Panc1 (cell line): Measurements from ENCODE around the gene TREML2. TPM values are rescaled to one million over a fixed set of nuclear protein-coding genes. Genes with fewer than 3 reads are reported as not detected.

Experiments used
- ATAC-seq: fragments of 200-7000 bp; cut with Tn5 transposase; 2 replicates; pipeline ENCODE4 v1.9.1; 2020; ENCODE audit warnings: mild to moderate bottlenecking, moderate library complexity
- BruUV-seq: library from RNA; stranded (reverse); fragments of 400-500 nt; replicated peaks from 2 replicates; lab custom pipeline; 2021; lab: Mats Ljungman, UMichigan
- CTCF ChIA-PET: fragments of 300-600 bp; sonication (Branson Sonifier 250); formaldehyde crosslinking; loops from one replicate; lab custom pipeline; 2022; ENCODE audit warnings: antibody characterized with exemption; lab: Charles Lee
- POLR2A ChIA-PET: fragments of 300-600 bp; sonication (Branson Sonifier 250); formaldehyde crosslinking; loops from one replicate; lab custom pipeline; 2022; ENCODE audit warnings: antibody characterized with exemption; lab: Charles Lee
- DNase-seq: peaks from one replicate; pipeline ENCODE4 v3.0.0-alpha.2; 2010; ENCODE audit warnings: low read depth, low spot score
- H3K27ac ChIP-seq: 2 replicates; pipeline ENCODE4 v1.5.1; 2011; ENCODE audit warnings: mild to moderate bottlenecking, low read length, inconsistent platforms
- H3K27me3 ChIP-seq: fragments of 200-500 bp; sonication (Bioruptor generic); 2 replicates; pipeline ENCODE4 v1.6.0; 2014; ENCODE audit warnings: low read length, inconsistent platforms; ENCODE audit not compliant: control insufficient read depth, insufficient read depth
- H3K36me3 ChIP-seq: fragments of 200-500 bp; sonication (Bioruptor generic); 2 replicates; pipeline ENCODE4 v1.5.1; 2014; ENCODE audit warnings: inconsistent platforms, mild to moderate bottlenecking, low read length, moderate library complexity; ENCODE audit not compliant: control insufficient read depth, insufficient read depth
- H3K4me1 ChIP-seq: 2 replicates; pipeline ENCODE4 v1.5.1; 2011; ENCODE audit warnings: inconsistent platforms, mild to moderate bottlenecking, low read length, moderate library complexity; ENCODE audit not compliant: control insufficient read depth, insufficient read depth
- H3K4me3 ChIP-seq, 2 experiments: 2 replicates each; pipeline ENCODE4 v1.5.1; 2011 to 2012; ENCODE audit warnings: low read depth in 2 of 2, low read length in 2 of 2, mild to moderate bottlenecking in 2 of 2, inconsistent platforms in 1 of 2, moderate library complexity in 1 of 2
- H3K9me3 ChIP-seq: fragments of 200-500 bp; sonication (Bioruptor generic); 2 replicates; pipeline ENCODE4 v1.5.1; 2014; ENCODE audit warnings: low read depth, mild to moderate bottlenecking, inconsistent platforms, low read length, moderate library complexity; ENCODE audit not compliant: control insufficient read depth, insufficient read depth
- POLR2AphosphoS5 ChIP-seq: IDR thresholded peaks from 2 replicates; pipeline ENCODE4 v1.6.1; 2012; ENCODE audit warnings: mild to moderate bottlenecking, low read depth, low read length, moderate library complexity
- SIN3A ChIP-seq: IDR thresholded peaks from 2 replicates; pipeline ENCODE4 v1.6.1; 2012; ENCODE audit warnings: low read depth, mild to moderate bottlenecking, low read length, moderate library complexity, borderline replicate concordance; ENCODE audit not compliant: insufficient read depth
- TCF7L2 ChIP-seq: IDR thresholded peaks from 2 replicates; pipeline ENCODE4 v1.6.1; 2011; ENCODE audit warnings: mild to moderate bottlenecking, low read depth, low read length, inconsistent platforms
- in situ Hi-C: cut with HindIII; loops from 2 replicates; pipeline ENCODE4 v1.10.0; 2016; ENCODE audit warnings: low sequenced_read_pairs, low pct_unique_long_range_greater_than_20kb
- intact Hi-C: fragments of 100-400 bp; cut with micrococcal nuclease; formaldehyde crosslinking; loops from one replicate; pipeline ENCODE4 v1.10.0; 2022; ENCODE audit not compliant: unreplicated experiment
- total RNA-seq: library from RNA; stranded (reverse); gene quantifications from one replicate; pipeline ENCODE4 v1.2.1, GENCODE V29; 2021; ENCODE audit not compliant: unreplicated experiment
- TF ChIP-seq, protein P1 (sequence below): fragments of 450-650 bp; IDR thresholded peaks from 2 replicates; pipeline ENCODE4 v1.5.1; 2017; ENCODE audit warnings: mild to moderate bottlenecking
- TF ChIP-seq, protein P2 (sequence below), 2 experiments: IDR thresholded peaks; 2 replicates each; pipeline ENCODE4 v1.6.1; 2011 to 2012; ENCODE audit warnings: low read depth in 2 of 2, control low read depth in 1 of 2, low read length in 1 of 2, mild to moderate bottlenecking in 1 of 2, moderate library complexity in 1 of 2; ENCODE audit not compliant: insufficient read depth in 1 of 2

TREML2 gene
- total RNA-seq, 1 experiment from 2014 or later = not detected

DNA sequence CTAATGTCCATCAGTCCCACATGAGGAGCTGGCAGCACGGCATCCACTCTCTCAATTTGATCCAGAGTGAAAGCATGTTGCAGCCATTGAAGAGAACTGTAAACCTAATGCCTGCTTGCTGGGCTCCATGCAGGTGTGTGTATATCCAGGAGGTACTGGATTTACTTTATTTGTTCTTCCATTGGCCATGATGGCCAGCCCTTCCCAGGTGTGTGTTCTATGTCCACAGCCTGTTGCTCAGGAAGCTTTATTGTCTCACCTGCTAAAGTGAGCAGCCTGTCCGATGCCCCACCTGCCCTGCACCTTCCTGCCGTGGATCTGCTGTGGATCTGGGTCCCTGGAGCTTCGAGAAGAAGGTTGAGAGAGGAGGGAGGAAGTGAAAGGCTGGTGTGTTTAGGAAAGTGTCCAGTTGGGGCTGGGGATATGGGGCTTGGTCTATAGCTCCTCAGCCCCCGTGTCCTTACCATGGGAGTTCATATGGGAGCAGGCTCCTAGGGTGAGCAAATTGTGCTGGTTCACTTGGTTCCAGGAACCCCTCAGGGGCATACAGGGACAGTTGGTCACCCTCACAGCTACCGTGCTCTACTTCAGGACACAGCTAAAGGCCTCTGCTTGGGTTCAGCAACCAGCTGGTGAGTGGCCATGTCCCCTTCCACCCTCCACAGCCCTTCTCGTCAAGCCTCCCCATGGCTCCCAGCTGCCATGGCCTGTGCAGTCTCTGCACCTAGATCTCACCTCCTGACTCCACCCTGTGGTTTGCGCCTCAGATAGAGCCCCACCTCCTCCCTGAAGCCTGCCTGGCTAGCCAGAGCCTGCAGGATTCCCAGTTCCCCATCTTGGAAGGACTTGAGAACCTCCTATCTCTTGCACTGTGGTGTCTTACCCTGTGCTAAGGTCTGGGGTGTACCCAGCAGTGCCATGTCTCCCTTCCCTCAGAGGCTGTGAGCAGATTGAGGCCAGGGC, 12.7 kb downstream of the TREML2 start:
- no peaks in the 10 kb centered on the region; the same call in 1 of the 2 replicates for H3K36me3 ChIP-seq
- H3K9me3 ChIP-seq = peaks cover 4% of the 10 kb centered on the region; the same call in 1 of the 2 replicates
- ATAC-seq (no peak), DNase-seq (no peak)
- no peaks in the 10 kb centered on the region for H3K4me1 ChIP-seq
- ChIA-PET POLR2A (no interaction called here), CTCF (no interaction called here)
- no peak overlapping the region for H3K27ac ChIP-seq
- H3K27me3 ChIP-seq = no peaks in the 10 kb centered on the region; the same call in 1 of the 2 replicates
- intact Hi-C loops = loop anchor here (10.0 kb wide), 1 partner anchor 93 kb away; no protein-coding TSS in a partner anchor
- in situ Hi-C loops = no loop called here
- BruUV-seq = no TSS peak
- TF ChIP-seq, protein P1, sequence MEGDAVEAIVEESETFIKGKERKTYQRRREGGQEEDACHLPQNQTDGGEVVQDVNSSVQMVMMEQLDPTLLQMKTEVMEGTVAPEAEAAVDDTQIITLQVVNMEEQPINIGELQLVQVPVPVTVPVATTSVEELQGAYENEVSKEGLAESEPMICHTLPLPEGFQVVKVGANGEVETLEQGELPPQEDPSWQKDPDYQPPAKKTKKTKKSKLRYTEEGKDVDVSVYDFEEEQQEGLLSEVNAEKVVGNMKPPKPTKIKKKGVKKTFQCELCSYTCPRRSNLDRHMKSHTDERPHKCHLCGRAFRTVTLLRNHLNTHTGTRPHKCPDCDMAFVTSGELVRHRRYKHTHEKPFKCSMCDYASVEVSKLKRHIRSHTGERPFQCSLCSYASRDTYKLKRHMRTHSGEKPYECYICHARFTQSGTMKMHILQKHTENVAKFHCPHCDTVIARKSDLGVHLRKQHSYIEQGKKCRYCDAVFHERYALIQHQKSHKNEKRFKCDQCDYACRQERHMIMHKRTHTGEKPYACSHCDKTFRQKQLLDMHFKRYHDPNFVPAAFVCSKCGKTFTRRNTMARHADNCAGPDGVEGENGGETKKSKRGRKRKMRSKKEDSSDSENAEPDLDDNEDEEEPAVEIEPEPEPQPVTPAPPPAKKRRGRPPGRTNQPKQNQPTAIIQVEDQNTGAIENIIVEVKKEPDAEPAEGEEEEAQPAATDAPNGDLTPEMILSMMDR = no peak
- TF ChIP-seq, protein P2, sequence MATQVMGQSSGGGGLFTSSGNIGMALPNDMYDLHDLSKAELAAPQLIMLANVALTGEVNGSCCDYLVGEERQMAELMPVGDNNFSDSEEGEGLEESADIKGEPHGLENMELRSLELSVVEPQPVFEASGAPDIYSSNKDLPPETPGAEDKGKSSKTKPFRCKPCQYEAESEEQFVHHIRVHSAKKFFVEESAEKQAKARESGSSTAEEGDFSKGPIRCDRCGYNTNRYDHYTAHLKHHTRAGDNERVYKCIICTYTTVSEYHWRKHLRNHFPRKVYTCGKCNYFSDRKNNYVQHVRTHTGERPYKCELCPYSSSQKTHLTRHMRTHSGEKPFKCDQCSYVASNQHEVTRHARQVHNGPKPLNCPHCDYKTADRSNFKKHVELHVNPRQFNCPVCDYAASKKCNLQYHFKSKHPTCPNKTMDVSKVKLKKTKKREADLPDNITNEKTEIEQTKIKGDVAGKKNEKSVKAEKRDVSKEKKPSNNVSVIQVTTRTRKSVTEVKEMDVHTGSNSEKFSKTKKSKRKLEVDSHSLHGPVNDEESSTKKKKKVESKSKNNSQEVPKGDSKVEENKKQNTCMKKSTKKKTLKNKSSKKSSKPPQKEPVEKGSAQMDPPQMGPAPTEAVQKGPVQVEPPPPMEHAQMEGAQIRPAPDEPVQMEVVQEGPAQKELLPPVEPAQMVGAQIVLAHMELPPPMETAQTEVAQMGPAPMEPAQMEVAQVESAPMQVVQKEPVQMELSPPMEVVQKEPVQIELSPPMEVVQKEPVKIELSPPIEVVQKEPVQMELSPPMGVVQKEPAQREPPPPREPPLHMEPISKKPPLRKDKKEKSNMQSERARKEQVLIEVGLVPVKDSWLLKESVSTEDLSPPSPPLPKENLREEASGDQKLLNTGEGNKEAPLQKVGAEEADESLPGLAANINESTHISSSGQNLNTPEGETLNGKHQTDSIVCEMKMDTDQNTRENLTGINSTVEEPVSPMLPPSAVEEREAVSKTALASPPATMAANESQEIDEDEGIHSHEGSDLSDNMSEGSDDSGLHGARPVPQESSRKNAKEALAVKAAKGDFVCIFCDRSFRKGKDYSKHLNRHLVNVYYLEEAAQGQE (IDR thresholded peaks at IDR 0.05; ENCODE audit: insufficient read depth in 1 of 2, low read depth in 2 of 2, low read length in 1 of 2) = no peak
- TF ChIP-seq POLR2AphosphoS5 (no peak), TCF7L2 (no peak), SIN3A (no peak)
- H3K4me3 ChIP-seq = no peak overlapping the region

DNA sequence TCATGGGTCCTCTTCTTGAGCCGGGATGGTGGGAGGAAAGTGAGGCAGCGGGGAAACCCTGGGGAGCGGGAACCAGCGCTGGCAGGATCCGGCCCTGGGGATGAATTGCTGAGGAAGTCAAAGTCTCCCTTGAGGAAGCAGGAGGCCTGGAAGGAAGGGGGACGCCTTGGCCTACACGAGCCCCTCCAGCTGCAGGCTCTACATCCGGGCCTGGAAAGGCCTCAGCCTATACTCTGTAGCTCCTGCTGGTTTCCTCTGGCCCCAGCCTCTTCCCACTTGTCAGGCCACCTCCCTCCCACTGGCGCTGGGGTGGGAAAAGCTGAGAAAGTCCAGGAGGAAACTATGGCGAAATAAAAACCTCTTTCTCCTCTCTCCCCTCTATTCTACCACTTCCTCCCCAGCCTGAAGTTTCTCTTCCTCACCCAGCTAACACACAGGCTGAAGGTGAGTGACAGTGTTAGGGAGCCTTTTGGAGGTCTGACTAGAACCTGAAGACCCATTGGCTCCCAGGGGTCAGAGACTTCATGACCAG, 14.9 kb downstream of the TREML2 start:
- H3K36me3 ChIP-seq = no peaks in the 10 kb centered on the region; the same call in 1 of the 2 replicates
- no peak for ATAC-seq
- CTCF ChIA-PET = no interaction called here
- TF ChIP-seq, protein P2 (IDR thresholded peaks at IDR 0.05; ENCODE audit: insufficient read depth in 1 of 2, low read depth in 2 of 2, low read length in 1 of 2) = no peak
- TF ChIP-seq POLR2AphosphoS5 (no peak), TCF7L2 (no peak)
- no peak overlapping the region for H3K4me3 ChIP-seq
- POLR2A ChIA-PET = no interaction called here
- no peaks in the 10 kb centered on the region for H3K4me1 ChIP-seq
- peaks cover 2% of the 10 kb centered on the region; the same call in 1 of the 2 replicates for H3K27me3 ChIP-seq
- in situ Hi-C loops (no loop called here), intact Hi-C loops (loop anchor here (10.0 kb wide), 1 partner anchor 91 kb away; no protein-coding TSS in a partner anchor)
- H3K27ac ChIP-seq = no peak overlapping the region
- peaks cover 4% of the 10 kb centered on the region; the same call in 1 of the 2 replicates for H3K9me3 ChIP-seq
- no peak for DNase-seq
- BruUV-seq = no TSS peak
